OCI-M1 (cell line): ENCODE results near the gene ZNF653.
"Not testable (repeated sequence)": the region's sequence is repeated elsewhere in the genome, so short reads cannot be mapped to it uniquely, and the experiment has no call there.

Experiments
- DNase-seq: peaks from one replicate; lab custom pipeline; 2025; lab: John Stamatoyannopoulos, UW

The ZNF653 gene

GRCh38 chr19:11456659-11457058 lies 49.0 kb downstream of the ZNF653 start:
- DNase-seq: no peak

DNA sequence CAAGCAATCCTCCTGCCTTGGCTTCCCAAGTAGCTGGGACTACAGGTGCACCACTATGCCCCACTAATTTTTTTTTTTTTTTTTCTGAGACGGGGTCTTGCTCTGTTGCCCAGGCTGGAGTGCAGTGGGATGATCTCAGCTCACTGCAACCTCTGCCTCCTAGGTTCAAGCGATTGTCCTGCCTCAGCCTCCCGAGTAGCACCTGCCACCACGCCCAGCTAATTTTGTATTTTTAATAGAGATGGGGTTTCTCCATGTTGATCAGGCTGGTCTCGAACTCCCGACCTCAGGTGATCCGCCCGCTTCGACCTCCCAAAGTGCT lies 50.4 kb downstream of the ZNF653 start:
- DNase-seq: not testable (repeated sequence)

GRCh38 chr19:11453468-11454341 lies 51.9 kb downstream of the ZNF653 start:
- peak; percentile 53 for DNase-seq

- no peak for DNase-seq
These were observed 52.9 kb downstream of the ZNF653 start for GRCh38 chr19:11452620-11453310.

GRCh38 chr19:11451871-11452619 lies 53.6 kb downstream of the ZNF653 start:
- peak; percentile 58 for DNase-seq

DNA sequence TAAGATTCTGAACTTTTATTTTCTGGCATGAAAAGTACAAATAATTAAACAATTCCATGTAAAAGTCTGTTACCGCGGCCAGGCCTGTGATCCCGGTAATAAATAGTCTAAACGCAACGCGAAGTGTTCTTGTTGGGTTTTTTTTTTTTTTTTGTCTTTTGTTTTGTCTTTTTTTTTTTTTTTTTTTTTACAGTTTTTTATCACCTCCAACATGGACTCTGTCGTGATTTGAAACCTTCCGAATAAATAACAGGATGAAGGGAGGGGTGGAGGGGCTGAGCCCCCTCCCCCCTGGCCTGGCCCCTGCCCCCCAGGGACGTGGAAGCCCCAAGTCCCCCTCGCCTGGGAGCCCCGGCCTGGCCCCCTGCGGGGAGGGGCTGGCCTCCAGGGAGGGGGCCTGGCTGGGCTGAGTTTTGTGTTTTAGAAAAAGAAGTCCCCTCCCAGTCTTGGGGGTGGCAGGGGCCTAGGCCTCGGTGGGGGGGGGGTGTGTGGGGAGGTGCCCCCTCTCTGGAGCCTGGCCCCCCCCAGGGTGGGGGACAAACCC lies 54.2 kb downstream of the ZNF653 start:
- no peak for DNase-seq

GRCh38 chr19:11450570-11451326 lies 54.9 kb downstream of the ZNF653 start:
- no peak for DNase-seq

DNA sequence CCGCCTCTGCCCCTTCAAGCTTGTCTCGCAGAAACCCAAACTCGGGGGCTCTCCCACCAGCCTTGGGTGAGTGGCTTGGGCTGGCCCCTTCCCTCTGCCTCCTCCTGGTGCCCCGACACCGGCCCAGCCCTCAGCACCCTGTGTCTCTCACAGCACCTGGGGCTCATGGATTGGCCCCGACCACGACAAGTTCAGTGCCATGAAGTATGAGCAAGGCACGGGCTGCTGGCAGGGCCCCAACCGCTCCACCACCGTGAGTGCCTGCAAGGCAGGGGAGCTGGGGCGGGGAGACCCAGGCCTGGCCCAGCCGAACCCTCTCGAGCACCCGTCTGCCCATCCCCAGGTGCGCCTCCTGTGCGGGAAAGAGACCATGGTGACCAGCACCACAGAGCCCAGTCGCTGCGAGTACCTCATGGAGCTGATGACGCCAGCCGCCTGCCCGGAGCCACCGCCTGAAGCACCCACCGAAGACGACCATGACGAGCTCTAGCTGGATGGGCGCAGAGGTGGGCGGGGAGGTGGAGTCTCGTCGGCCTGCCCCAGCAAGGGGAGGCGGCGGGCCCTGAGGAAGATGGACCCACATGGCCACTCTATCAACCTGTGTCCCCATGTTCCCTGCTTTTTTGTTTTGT lies 56.6 kb downstream of the ZNF653 start:
- no peak for DNase-seq

- DNase-seq: no peak
These were observed 57.2 kb downstream of the ZNF653 start for GRCh38 chr19:11448410-11448809.

GRCh38 chr19:11447347-11448262 lies 58.0 kb downstream of the ZNF653 start:
- no peak for DNase-seq

GRCh38 chr19:11446652-11447301 lies 58.9 kb downstream of the ZNF653 start:
- DNase-seq: peak; percentile 85

DNA sequence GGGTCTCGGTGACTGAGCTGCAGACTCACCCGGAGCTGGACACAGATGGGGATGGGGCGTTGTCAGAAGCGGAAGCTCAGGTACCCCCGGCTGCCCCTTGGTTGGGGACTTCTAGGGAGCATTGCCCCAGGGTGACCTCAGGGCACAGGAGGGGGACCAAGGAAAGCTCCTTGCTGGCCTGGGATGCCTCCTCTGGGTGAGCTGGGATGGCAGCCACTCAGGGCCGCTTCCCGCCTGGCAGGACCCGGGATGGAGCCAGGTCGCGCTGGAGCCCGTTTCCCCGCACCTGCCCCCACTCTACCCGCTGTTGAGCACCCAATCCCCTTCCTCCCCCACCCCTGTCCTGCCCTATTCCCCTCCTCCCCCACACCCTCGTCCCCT lies 59.4 kb downstream of the ZNF653 start:
- DNase-seq: no peak

DNA sequence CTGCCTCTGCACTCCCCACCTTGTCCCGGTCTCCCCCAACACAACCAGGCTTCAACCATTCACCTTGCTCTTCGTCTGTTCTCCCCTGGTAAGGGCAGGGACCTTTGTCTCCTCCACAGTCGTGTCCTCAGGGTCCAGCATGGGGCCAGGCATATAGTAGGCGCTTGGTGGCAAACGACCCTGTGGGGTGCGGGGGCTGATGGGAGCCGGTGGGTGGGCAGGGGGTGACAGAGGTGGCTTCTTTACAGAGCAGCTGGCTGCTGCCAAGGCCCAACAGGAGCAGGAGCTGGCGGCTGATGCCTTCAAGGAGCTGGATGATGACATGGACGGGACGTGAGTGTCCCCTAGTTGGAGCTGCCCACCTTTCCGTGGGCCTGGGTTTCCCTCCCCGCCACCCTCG lies 60.5 kb downstream of the ZNF653 start:
- DNase-seq: no peak

DNA sequence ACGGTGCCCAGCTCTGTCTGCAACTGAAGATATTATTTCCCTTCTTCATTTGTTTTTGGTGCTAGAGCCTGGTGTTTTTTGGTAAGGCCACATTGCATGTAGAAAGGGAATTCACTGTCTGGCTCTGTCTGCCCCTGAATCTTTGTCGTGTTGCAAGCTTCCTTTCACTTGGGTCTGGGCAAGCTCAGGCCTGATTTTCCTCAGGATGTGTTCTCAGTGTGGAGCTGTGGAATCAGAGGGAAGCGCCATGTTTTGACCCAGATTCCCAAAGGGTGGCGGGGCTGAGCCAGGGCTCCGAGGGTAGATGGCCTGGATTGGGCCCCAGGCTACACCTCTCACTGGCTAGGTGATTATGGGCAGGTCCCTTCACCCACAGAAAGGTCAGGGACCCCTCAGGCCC lies 61.6 kb downstream of the ZNF653 start:
- DNase-seq: no peak

GRCh38 chr19:11437955-11438354 lies 67.7 kb downstream of the ZNF653 start:
- no peak for DNase-seq

DNA sequence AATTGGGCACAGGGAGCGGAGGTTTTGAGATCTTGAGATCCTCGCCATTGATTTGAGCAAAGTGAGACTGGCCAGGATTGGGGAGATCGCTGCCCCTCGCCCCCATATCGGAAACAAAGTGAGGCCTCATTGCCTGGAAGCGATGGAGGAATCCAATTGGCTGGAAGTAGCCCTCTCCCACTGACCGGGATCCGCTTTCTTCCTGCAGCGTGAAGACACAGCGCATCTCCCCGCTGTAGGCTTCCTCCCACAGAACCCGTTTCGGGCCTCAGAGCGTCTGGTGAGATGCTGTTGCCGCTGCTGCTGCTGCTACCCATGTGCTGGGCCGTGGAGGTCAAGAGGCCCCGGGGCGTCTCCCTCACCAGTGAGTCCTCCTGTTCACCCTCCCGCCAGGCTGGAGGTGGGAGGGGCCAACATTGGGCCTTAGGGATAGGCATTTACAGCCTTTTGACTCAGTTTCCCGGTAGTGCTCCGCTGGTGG lies 69.8 kb downstream of the ZNF653 start:
- peak; percentile 83 for DNase-seq

DNA sequence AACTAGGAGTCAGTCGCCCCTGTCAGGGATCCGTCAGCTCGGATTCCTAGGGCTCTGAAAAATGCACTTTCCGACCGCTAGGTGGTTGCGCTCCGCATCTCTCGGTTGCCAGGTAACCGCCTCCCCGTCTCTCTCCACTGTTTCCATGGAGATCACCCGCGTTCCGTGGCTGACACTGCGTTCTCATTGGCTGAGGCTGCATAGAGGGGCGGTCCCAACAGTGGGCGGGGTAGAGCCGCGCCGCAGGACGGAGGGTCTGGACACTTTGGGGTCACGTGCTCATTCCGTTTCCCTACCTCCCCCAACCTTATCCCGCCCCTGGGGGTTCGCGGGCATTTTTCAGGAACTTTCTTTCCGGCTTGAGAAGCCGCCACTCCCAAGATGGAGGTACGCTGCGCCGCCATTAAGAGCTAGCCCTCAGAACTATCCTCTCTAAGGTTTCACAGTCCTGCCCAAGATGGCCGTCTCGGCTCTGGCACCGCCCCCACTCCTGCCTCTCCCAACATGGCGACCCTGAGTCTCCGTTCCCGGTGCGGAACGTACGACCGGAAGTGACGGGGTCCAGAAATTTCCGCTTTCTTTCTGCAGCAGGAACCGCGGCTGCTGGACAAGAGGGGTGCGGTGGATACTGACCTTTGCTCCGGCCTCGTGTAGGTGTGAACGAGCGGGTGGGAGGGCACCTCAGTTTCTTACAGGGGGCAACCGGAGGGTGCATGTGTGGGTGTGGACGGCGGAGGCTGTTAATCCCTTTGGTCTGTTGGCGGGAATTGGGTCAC lies 70.4 kb downstream of the ZNF653 start, which contains the start of the genes ODAD3 and PRKCSH:
Gene ODAD3 (minus strand): TSS at position 65 of the 776 bp plus-strand sequence. CDS start 105 bp downstream, outside the sequence.
Gene PRKCSH (plus strand): TSS at position 579 of the 776 bp plus-strand sequence. CDS start 483 bp downstream, outside the sequence.
- peak; percentile 100 for DNase-seq

DNA sequence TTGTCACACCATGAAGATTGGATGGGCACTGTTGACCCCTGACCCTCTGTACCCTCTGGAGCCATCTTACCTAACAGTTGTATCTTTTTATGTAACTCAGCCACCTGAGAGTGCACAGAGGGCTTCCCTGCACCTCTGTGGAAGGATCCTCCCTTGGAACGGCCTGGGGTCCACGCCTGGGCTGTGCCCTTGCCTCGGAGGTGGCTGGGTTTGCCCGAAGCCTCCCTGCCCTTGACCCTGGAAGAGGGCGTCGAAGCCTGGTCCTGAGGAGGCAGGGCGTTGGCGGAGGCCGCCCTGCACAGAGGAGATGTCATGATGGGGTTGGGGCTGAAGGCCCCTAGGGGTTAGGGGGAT lies 71.0 kb downstream of the ZNF653 start:
- no peak for DNase-seq
